Testis (tissue), 2 donors: ENCODE measurements around the gene TMEM156.

Source experiments
- CTCF ChIP-seq, 3 experiments: fragments of 450-650 bp in 2 of 3; fragments of 200-600 bp in 1 of 3; sonication (generic) in 1 of 3; IDR thresholded peaks; one replicate each; pipeline ENCODE4 v1.5.1; 2016 to 2019; ENCODE audit warnings: antibody characterized with exemption in 3 of 3, mild to moderate bottlenecking in 2 of 3, moderate library complexity in 1 of 3
- POLR2A ChIP-seq: fragments of 450-650 bp; IDR thresholded peaks from one replicate; pipeline ENCODE4 v1.6.1; 2017; ENCODE audit warnings: antibody characterized with exemption, mild to moderate bottlenecking, moderate library complexity

GRCh38 chr4:39066371-39066770, 34.2 kb upstream of the TMEM156 start:
- TF ChIP-seq CTCF (IDR thresholded peaks at IDR 0.05) (no peak), POLR2A (no peak)
